HEK293 (cell line): ENCODE data around the gene ANKRD33B.

Experiments
- CTCF ChIA-PET: fragments of 350-600 bp; formaldehyde crosslinking; extraction: SDS; loops from one replicate; lab custom pipeline; 2021; ENCODE audit warnings: antibody characterized with exemption; lab: Yijun Ruan, JAX
- POLR2A ChIA-PET: fragments of 300-600 bp; formaldehyde crosslinking; extraction: SDS; loops from one replicate; lab custom pipeline; 2020; ENCODE audit warnings: antibody characterized with exemption, inconsistent platforms; lab: Yijun Ruan, JAX
- H3K27ac ChIP-seq: fragments of 200-500 bp; sonication (Bioruptor generic); 2 replicates; pipeline ENCODE4 v1.5.1; 2014; ENCODE audit warnings: low read depth, low read length, control low read depth, inconsistent platforms; ENCODE audit errors: extremely low read depth
- H3K36me3 ChIP-seq, 2 experiments: fragments of 200-500 bp in 1 of 2; sonication (Bioruptor generic) in 1 of 2; 1 replicate in 1 of 2; 2 replicates in 1 of 2; pipeline ENCODE4 v1.5.1; 2014 to 2017; ENCODE audit warnings: inconsistent platforms in 2 of 2, low read length in 2 of 2; ENCODE audit not compliant: control insufficient read depth in 2 of 2, insufficient read depth in 1 of 2
- H3K4me1 ChIP-seq: fragments of 200-500 bp; sonication (Bioruptor generic); 2 replicates; pipeline ENCODE4 v1.5.1; 2014; ENCODE audit warnings: mild to moderate bottlenecking, low read length, inconsistent platforms; ENCODE audit not compliant: control insufficient read depth, insufficient read depth
- H3K4me3 ChIP-seq: 2 replicates; pipeline ENCODE4 v1.5.1; 2011; ENCODE audit warnings: low read depth, mild to moderate bottlenecking, control low read depth, low read length, moderate library complexity
- H3K9me3 ChIP-seq: fragments of 200-500 bp; sonication (Bioruptor generic); 2 replicates; pipeline ENCODE4 v1.5.1; 2014; ENCODE audit warnings: low read depth, low read length, inconsistent platforms; ENCODE audit not compliant: control insufficient read depth, insufficient read depth
- BCL11B ChIP-seq: fragments of 450-650 bp; formaldehyde crosslinking; IDR thresholded peaks from 2 replicates; pipeline ENCODE4 v1.5.1; 2016; ENCODE audit warnings: low read depth, missing biosample characterization, missing genetic modification characterization
- GLI4 ChIP-seq: fragments of 450-650 bp; formaldehyde crosslinking; IDR thresholded peaks from 2 replicates; pipeline ENCODE4 v1.5.1; 2016; ENCODE audit warnings: missing biosample characterization, missing genetic modification characterization
- IKZF3 ChIP-seq: fragments of 450-650 bp; IDR thresholded peaks from 2 replicates; pipeline ENCODE4 v1.5.0; 2018; ENCODE audit warnings: missing biosample characterization, mild to moderate bottlenecking, missing genetic modification characterization, moderate library complexity
- KLF10 ChIP-seq: fragments of 450-650 bp; IDR thresholded peaks from 2 replicates; pipeline ENCODE4 v1.5.1; 2018; ENCODE audit warnings: missing biosample characterization, mild to moderate bottlenecking, missing genetic modification characterization
- PRDM1 ChIP-seq: fragments of 450-650 bp; formaldehyde crosslinking; IDR thresholded peaks from 2 replicates; pipeline ENCODE4; 2016; ENCODE audit warnings: missing biosample characterization, missing genetic modification characterization
- SCRT1 ChIP-seq: fragments of 450-650 bp; formaldehyde crosslinking; IDR thresholded peaks from 2 replicates; pipeline ENCODE4 v1.5.1; 2016; ENCODE audit warnings: missing biosample characterization, missing genetic modification characterization, borderline replicate concordance
- SETDB1 ChIP-seq: IDR thresholded peaks from one replicate; pipeline ENCODE4 v1.6.1; 2017; ENCODE audit warnings: mild to moderate bottlenecking, low read length, moderate library complexity, mixed read lengths; ENCODE audit not compliant: insufficient read length
- SP3 ChIP-seq: fragments of 450-650 bp; formaldehyde crosslinking; IDR thresholded peaks from 2 replicates; pipeline ENCODE4 v1.5.1; 2016; ENCODE audit warnings: missing biosample characterization, missing genetic modification characterization
- WT1 ChIP-seq: fragments of 450-650 bp; formaldehyde crosslinking; IDR thresholded peaks from 2 replicates; pipeline ENCODE4 v1.5.1; 2016; ENCODE audit warnings: missing biosample characterization, missing genetic modification characterization
- ZBTB1 ChIP-seq: fragments of 450-650 bp; formaldehyde crosslinking; IDR thresholded peaks from 2 replicates; pipeline ENCODE4 v1.5.1; 2016; ENCODE audit warnings: missing biosample characterization, missing genetic modification characterization
- ZBTB7A ChIP-seq: fragments of 450-650 bp; formaldehyde crosslinking; IDR thresholded peaks from 2 replicates; pipeline ENCODE4 v1.5.1; 2016; ENCODE audit warnings: low read depth, missing biosample characterization, missing genetic modification characterization
- ZFP37 ChIP-seq: fragments of 450-650 bp; formaldehyde crosslinking; IDR thresholded peaks from 2 replicates; pipeline ENCODE4 v1.5.1; 2016; ENCODE audit warnings: missing biosample characterization, missing genetic modification characterization
- ZNF133 ChIP-seq: fragments of 450-650 bp; formaldehyde crosslinking; IDR thresholded peaks from 2 replicates; pipeline ENCODE4 v1.5.1; 2016; ENCODE audit warnings: missing biosample characterization, missing genetic modification characterization
- ZNF24 ChIP-seq: fragments of 450-650 bp; formaldehyde crosslinking; IDR thresholded peaks from 2 replicates; pipeline ENCODE4 v1.5.1; 2016; ENCODE audit warnings: missing biosample characterization, missing genetic modification characterization
- ZNF266 ChIP-seq: fragments of 450-650 bp; formaldehyde crosslinking; IDR thresholded peaks from 2 replicates; pipeline ENCODE4 v1.5.1; 2016; ENCODE audit warnings: missing biosample characterization, missing genetic modification characterization, low read depth
- ZNF292 ChIP-seq: fragments of 450-650 bp; formaldehyde crosslinking; IDR thresholded peaks from 2 replicates; pipeline ENCODE4 v1.5.1; 2016; ENCODE audit warnings: low read depth, missing biosample characterization, missing genetic modification characterization, borderline replicate concordance
- ZNF335 ChIP-seq: fragments of 450-650 bp; formaldehyde crosslinking; conservative IDR thresholded peaks from 2 replicates; pipeline ENCODE4 v1.5.1; 2016; ENCODE audit warnings: missing biosample characterization, missing genetic modification characterization
- ZNF610 ChIP-seq: fragments of 450-650 bp; formaldehyde crosslinking; IDR thresholded peaks from 2 replicates; pipeline ENCODE4 v1.5.1; 2016; ENCODE audit warnings: missing biosample characterization, missing genetic modification characterization, borderline replicate concordance
- ZNF654 ChIP-seq: fragments of 450-650 bp; formaldehyde crosslinking; IDR thresholded peaks from 2 replicates; pipeline ENCODE4 v1.5.1; 2016; ENCODE audit warnings: low read depth, missing biosample characterization, missing genetic modification characterization
- ZNF776 ChIP-seq: fragments of 450-650 bp; formaldehyde crosslinking; IDR thresholded peaks from 2 replicates; pipeline ENCODE4 v1.5.0; 2017; ENCODE audit warnings: missing biosample characterization, missing genetic modification characterization, borderline replicate concordance
- ZNF791 ChIP-seq: fragments of 450-650 bp; formaldehyde crosslinking; IDR thresholded peaks from 2 replicates; pipeline ENCODE4 v1.5.1; 2016; ENCODE audit warnings: missing biosample characterization, missing genetic modification characterization
- ZNF830 ChIP-seq: fragments of 450-650 bp; IDR thresholded peaks from 2 replicates; pipeline ENCODE4 v1.5.0; 2018; ENCODE audit warnings: missing biosample characterization, missing genetic modification characterization, low read depth, mild to moderate bottlenecking, moderate library complexity
- ZXDB ChIP-seq: fragments of 450-650 bp; formaldehyde crosslinking; IDR thresholded peaks from 2 replicates; pipeline ENCODE4 v1.5.1; 2016; ENCODE audit warnings: missing biosample characterization, missing genetic modification characterization
- TF ChIP-seq, protein P1 (sequence below): fragments of 450-650 bp; formaldehyde crosslinking; IDR thresholded peaks from 2 replicates; pipeline ENCODE4 v1.5.1; 2016; ENCODE audit warnings: missing biosample characterization, missing genetic modification characterization
- TF ChIP-seq, protein P2 (sequence below): fragments of 450-650 bp; formaldehyde crosslinking; IDR thresholded peaks from 2 replicates; pipeline ENCODE4 v1.5.1; 2016; ENCODE audit warnings: missing biosample characterization, missing genetic modification characterization
- TF ChIP-seq, protein P3 (sequence below): fragments of 450-650 bp; formaldehyde crosslinking; IDR thresholded peaks from 2 replicates; pipeline ENCODE4 v1.5.1; 2016; ENCODE audit warnings: missing biosample characterization, missing genetic modification characterization
- TF ChIP-seq, protein P4 (sequence below): fragments of 450-650 bp; formaldehyde crosslinking; IDR thresholded peaks from 2 replicates; pipeline ENCODE4 v1.5.1; 2016; ENCODE audit warnings: missing biosample characterization, missing genetic modification characterization

Gene ANKRD33B

GRCh38 chr5:10553476-10553875 is 10.4 kb upstream of the ANKRD33B start:
- H3K4me1 ChIP-seq: peaks cover 19% of the 10 kb centered on the region
- ChIA-PET CTCF (interaction anchor here (0.8 to 1.7 kb wide), 3 partner anchors 22 to 101 kb away, joined by 3 to 4 read pairs (median 3); no protein-coding TSS in a partner anchor), POLR2A (interaction anchor here (1.5 kb wide), 1 partner anchor 10 kb away, joined by 4 read pairs; the partner anchor contains the start of gene ANKRD33B)
- no peak overlapping the region for H3K27ac ChIP-seq
- no peaks in the 10 kb centered on the region for H3K36me3 ChIP-seq
- no peak for TF ChIP-seq ZNF830 (tag by site-specific recombination)
- no peak for TF ChIP-seq ZNF292 (tag by site-specific recombination)
- TF ChIP-seq ZNF266: no peak
- TF ChIP-seq SCRT1 (tag by site-specific recombination): no peak
- TF ChIP-seq BCL11B (tag by site-specific recombination): no peak
- no peak for TF ChIP-seq ZBTB7A (tag by site-specific recombination)
- TF ChIP-seq, protein P1, sequence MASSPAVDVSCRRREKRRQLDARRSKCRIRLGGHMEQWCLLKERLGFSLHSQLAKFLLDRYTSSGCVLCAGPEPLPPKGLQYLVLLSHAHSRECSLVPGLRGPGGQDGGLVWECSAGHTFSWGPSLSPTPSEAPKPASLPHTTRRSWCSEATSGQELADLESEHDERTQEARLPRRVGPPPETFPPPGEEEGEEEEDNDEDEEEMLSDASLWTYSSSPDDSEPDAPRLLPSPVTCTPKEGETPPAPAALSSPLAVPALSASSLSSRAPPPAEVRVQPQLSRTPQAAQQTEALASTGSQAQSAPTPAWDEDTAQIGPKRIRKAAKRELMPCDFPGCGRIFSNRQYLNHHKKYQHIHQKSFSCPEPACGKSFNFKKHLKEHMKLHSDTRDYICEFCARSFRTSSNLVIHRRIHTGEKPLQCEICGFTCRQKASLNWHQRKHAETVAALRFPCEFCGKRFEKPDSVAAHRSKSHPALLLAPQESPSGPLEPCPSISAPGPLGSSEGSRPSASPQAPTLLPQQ (tag by site-specific recombination): no peak
- TF ChIP-seq GLI4: no peak
- H3K9me3 ChIP-seq: no peaks in the 10 kb centered on the region
- no peak overlapping the region for H3K4me3 ChIP-seq

GRCh38 chr5:10555277-10555684 is 8.6 kb upstream of the ANKRD33B start:
- H3K27ac ChIP-seq: no peak overlapping the region
- ChIA-PET POLR2A (no interaction called here), CTCF (no interaction called here)
- TF ChIP-seq ZNF654 (tag by site-specific recombination) (no peak), PRDM1 (tag by site-specific recombination) (no peak), ZFP37 (0 out of 2 replicates have a peak, but pooled peaks have one; percentile 30), ZBTB1 (tag by site-specific recombination) (no peak), ZNF133 (tag by site-specific recombination) (no peak), SETDB1 (no peak), SP3 (tag by site-specific recombination) (no peak), ZNF24 (0 out of 2 replicates have a peak, but pooled peaks have one; percentile 24), ZNF791 (tag by site-specific recombination) (no peak), ZNF776 (tag by site-specific recombination) (no peak), ZXDB (tag by site-specific recombination) (0 out of 2 replicates have a peak, but pooled peaks have one; percentile 20), WT1 (tag by site-specific recombination) (no peak), KLF10 (tag by site-specific recombination) (0 out of 2 replicates have a peak, but pooled peaks have one; percentile 19), IKZF3 (tag by site-specific recombination) (peak; percentile 29; the same call in 1 of the 2 replicates), ZNF610 (tag by site-specific recombination) (no peak), ZNF335 (peak; percentile 66)
- TF ChIP-seq, protein P2, sequence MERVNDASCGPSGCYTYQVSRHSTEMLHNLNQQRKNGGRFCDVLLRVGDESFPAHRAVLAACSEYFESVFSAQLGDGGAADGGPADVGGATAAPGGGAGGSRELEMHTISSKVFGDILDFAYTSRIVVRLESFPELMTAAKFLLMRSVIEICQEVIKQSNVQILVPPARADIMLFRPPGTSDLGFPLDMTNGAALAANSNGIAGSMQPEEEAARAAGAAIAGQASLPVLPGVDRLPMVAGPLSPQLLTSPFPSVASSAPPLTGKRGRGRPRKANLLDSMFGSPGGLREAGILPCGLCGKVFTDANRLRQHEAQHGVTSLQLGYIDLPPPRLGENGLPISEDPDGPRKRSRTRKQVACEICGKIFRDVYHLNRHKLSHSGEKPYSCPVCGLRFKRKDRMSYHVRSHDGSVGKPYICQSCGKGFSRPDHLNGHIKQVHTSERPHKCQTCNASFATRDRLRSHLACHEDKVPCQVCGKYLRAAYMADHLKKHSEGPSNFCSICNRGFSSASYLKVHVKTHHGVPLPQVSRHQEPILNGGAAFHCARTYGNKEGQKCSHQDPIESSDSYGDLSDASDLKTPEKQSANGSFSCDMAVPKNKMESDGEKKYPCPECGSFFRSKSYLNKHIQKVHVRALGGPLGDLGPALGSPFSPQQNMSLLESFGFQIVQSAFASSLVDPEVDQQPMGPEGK (tag by site-specific recombination): peak; percentile 60
- TF ChIP-seq, protein P1 (tag by site-specific recombination): no peak; the same call in 1 of the 2 replicates
- TF ChIP-seq, protein P3, sequence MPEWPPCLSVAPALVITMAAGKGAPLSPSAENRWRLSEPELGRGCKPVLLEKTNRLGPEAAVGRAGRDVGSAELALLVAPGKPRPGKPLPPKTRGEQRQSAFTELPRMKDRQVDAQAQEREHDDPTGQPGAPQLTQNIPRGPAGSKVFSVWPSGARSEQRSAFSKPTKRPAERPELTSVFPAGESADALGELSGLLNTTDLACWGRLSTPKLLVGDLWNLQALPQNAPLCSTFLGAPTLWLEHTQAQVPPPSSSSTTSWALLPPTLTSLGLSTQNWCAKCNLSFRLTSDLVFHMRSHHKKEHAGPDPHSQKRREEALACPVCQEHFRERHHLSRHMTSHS (tag by site-specific recombination): no peak
- TF ChIP-seq, protein P4, sequence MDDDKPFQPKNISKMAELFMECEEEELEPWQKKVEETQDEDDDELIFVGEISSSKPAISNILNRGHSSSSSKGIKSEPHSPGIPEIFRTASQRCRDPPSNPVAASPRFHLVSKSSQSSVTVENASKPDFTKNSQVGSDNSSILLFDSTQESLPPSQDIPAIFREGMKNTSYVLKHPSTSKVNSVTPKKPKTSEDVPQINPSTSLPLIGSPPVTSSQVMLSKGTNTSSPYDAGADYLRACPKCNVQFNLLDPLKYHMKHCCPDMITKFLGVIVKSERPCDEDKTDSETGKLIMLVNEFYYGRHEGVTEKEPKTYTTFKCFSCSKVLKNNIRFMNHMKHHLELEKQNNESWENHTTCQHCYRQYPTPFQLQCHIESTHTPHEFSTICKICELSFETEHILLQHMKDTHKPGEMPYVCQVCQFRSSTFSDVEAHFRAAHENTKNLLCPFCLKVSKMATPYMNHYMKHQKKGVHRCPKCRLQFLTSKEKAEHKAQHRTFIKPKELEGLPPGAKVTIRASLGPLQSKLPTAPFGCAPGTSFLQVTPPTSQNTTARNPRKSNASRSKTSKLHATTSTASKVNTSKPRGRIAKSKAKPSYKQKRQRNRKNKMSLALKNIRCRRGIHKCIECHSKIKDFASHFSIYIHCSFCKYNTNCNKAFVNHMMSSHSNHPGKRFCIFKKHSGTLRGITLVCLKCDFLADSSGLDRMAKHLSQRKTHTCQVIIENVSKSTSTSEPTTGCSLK (tag by site-specific recombination): no peak

More at GRCh38 chr5:10555277-10555684, 8.6 kb upstream of the ANKRD33B start:
- Histone ChIP-seq H3K4me3 (no peak overlapping the region), H3K9me3 (no peaks in the 10 kb centered on the region), H3K36me3 (no peaks in the 10 kb centered on the region), H3K4me1 (peaks cover 26% of the 10 kb centered on the region)
